ENCODE results near the gene N4BP2L2.

N4BP2L2 gene

DNA sequence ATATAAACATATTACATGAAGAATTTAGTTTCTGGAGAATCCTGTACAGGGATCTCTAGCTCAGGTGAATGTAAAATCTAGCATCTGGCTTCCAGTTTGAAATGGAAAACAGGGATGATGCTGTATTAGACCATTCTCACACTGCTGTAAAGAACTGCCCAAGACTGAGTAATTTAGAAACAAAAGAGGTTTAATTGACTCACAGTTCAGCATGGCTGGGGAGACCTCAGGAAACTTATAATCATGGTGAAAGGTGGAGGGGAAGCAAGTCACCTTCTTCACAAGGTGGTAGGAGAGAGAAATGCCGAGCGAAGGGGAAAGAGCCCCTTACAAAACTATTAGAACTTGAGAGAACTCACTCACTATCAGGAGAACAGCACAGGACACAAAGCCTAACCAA is 17.0 kb upstream of the N4BP2L2 start:
- ATAC-seq (ENCODE audit: insufficient read depth, low read depth), result no peak
- Histone ChIP-seq H3K27ac (ENCODE audit: low read length) (no peak overlapping the region), H3K9me3 (ENCODE audit: insufficient read depth, low read length, severe bottlenecking) (peaks cover 2% of the 10 kb centered on the region), H4K20me1 (ENCODE audit: insufficient read depth, low read length) (no peaks in the 10 kb centered on the region), H3K9ac (ENCODE audit: low read depth, low read length) (no peak overlapping the region), H3K4me3 (ENCODE audit: low read depth in 1 of 2, low read length in 2 of 2) (no peak overlapping the region), H3K79me2 (ENCODE audit: insufficient read depth, low read length) (no peaks in the 10 kb centered on the region), H3K4me2 (ENCODE audit: insufficient read depth, low read length) (no peak overlapping the region), H3K4me1 (ENCODE audit: insufficient read depth, low read length) (no peaks in the 10 kb centered on the region), H3K27me3 (ENCODE audit: insufficient read depth, low read length, poor library complexity) (no peaks in the 10 kb centered on the region), H3K36me3 (ENCODE audit: insufficient read depth, low read length) (no peaks in the 10 kb centered on the region), H2AFZ (ENCODE audit: low read depth, low read length) (no peak overlapping the region)
- no peak for DNase-seq
- TF ChIP-seq, protein P1, sequence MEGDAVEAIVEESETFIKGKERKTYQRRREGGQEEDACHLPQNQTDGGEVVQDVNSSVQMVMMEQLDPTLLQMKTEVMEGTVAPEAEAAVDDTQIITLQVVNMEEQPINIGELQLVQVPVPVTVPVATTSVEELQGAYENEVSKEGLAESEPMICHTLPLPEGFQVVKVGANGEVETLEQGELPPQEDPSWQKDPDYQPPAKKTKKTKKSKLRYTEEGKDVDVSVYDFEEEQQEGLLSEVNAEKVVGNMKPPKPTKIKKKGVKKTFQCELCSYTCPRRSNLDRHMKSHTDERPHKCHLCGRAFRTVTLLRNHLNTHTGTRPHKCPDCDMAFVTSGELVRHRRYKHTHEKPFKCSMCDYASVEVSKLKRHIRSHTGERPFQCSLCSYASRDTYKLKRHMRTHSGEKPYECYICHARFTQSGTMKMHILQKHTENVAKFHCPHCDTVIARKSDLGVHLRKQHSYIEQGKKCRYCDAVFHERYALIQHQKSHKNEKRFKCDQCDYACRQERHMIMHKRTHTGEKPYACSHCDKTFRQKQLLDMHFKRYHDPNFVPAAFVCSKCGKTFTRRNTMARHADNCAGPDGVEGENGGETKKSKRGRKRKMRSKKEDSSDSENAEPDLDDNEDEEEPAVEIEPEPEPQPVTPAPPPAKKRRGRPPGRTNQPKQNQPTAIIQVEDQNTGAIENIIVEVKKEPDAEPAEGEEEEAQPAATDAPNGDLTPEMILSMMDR (IDR thresholded peaks at IDR 0.05; ENCODE audit: borderline replicate concordance, extremely low read depth, low read length, poor library complexity, severe bottlenecking), result no peak
- no peak for TF ChIP-seq EZH2 (IDR thresholded peaks at IDR 0.05; ENCODE audit: borderline replicate concordance, low read depth, low read length, severe bottlenecking)

DNA sequence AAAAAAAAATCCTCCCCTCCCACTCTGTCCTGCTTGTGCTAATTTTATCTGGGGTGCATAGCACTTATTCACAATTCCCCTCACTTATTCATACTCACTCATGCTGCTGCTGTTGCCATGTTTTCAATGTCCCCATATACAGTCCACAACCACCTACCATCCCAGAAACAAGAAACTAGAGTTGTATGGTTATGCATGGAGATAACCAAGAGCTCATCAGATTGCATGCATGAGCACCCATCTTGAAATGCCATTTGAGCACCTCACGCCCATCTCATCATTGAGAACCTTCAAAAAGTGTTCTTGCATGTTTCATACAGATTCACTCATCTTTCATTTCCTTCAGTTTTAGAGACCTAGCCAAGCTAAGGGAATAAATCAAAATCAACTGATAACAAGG is 15.1 kb upstream of the N4BP2L2 start:
- Histone ChIP-seq H3K27ac (ENCODE audit: low read length) (no peak overlapping the region), H3K9ac (ENCODE audit: low read depth, low read length) (no peak overlapping the region), H3K9me3 (ENCODE audit: insufficient read depth, low read length, severe bottlenecking) (no peaks in the 10 kb centered on the region), H3K36me3 (ENCODE audit: insufficient read depth, low read length) (no peaks in the 10 kb centered on the region), H4K20me1 (ENCODE audit: insufficient read depth, low read length) (no peaks in the 10 kb centered on the region), H3K4me3 (ENCODE audit: low read depth in 1 of 2, low read length in 2 of 2) (no peak overlapping the region), H2AFZ (ENCODE audit: low read depth, low read length) (no peak overlapping the region), H3K4me1 (ENCODE audit: insufficient read depth, low read length) (no peaks in the 10 kb centered on the region), H3K4me2 (ENCODE audit: insufficient read depth, low read length) (no peak overlapping the region), H3K27me3 (ENCODE audit: insufficient read depth, low read length, poor library complexity) (no peaks in the 10 kb centered on the region), H3K79me2 (ENCODE audit: insufficient read depth, low read length) (no peaks in the 10 kb centered on the region)
- DNase-seq (no peak), ATAC-seq (ENCODE audit: insufficient read depth, low read depth) (no peak)
- no peak for TF ChIP-seq EZH2 (IDR thresholded peaks at IDR 0.05; ENCODE audit: borderline replicate concordance, low read depth, low read length, severe bottlenecking)
- TF ChIP-seq, protein P1 (IDR thresholded peaks at IDR 0.05; ENCODE audit: borderline replicate concordance, extremely low read depth, low read length, poor library complexity, severe bottlenecking), result no peak

DNA sequence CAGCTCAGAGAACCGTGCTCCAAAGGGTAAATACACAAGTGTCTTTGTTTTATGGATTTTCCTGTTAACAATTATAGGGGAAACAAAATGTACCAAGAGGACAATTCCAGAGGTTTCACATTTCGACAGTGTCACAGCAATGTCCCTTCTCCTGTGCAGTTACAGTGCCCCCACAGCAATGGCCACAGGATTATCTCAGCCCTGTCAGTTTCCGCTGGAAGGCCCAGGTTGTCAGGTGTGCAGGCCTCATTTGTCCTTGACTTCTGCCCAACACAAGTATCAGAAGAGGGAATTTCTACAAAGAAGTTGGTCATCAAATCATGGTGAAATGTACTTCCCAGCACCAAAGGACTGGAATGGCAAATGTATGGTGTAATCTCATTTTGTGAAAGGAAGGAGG is 11.2 kb upstream of the N4BP2L2 start:
- Histone ChIP-seq H4K20me1 (ENCODE audit: insufficient read depth, low read length) (no peaks in the 10 kb centered on the region), H2AFZ (ENCODE audit: low read depth, low read length) (no peak overlapping the region), H3K79me2 (ENCODE audit: insufficient read depth, low read length) (no peaks in the 10 kb centered on the region), H3K4me1 (ENCODE audit: insufficient read depth, low read length) (no peaks in the 10 kb centered on the region), H3K9ac (ENCODE audit: low read depth, low read length) (no peak overlapping the region), H3K27me3 (ENCODE audit: insufficient read depth, low read length, poor library complexity) (no peaks in the 10 kb centered on the region), H3K27ac (ENCODE audit: low read length) (no peak overlapping the region), H3K36me3 (ENCODE audit: insufficient read depth, low read length) (no peaks in the 10 kb centered on the region), H3K4me3 (ENCODE audit: low read depth in 1 of 2, low read length in 2 of 2) (no peak overlapping the region), H3K4me2 (ENCODE audit: insufficient read depth, low read length) (no peak overlapping the region), H3K9me3 (ENCODE audit: insufficient read depth, low read length, severe bottlenecking) (no peaks in the 10 kb centered on the region)
- ATAC-seq (ENCODE audit: insufficient read depth, low read depth) (no peak), DNase-seq (no peak)
- no peak for TF ChIP-seq EZH2 (IDR thresholded peaks at IDR 0.05; ENCODE audit: borderline replicate concordance, low read depth, low read length, severe bottlenecking)
- TF ChIP-seq, protein P1 (IDR thresholded peaks at IDR 0.05; ENCODE audit: borderline replicate concordance, extremely low read depth, low read length, poor library complexity, severe bottlenecking), result no peak

DNA sequence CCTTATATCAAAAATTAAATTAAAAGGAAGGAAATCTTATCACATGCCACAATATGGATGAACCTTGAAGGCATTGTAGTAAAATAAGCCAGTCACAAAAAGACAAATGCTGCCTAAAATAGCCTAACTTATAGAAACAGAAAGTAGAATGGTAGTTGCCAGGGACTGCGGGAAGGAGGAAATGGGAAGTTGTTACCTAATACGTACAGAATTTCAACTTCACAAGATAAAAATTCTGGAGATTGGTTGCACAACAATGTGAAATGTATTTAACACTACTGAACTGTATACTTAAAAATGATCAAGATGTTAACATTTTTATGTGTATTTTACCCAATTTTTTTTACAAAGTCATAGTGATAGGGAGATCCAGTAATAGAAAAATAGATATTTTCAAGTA is 10.2 kb upstream of the N4BP2L2 start:
- Histone ChIP-seq H3K4me1 (ENCODE audit: insufficient read depth, low read length) (no peaks in the 10 kb centered on the region), H4K20me1 (ENCODE audit: insufficient read depth, low read length) (no peaks in the 10 kb centered on the region), H3K9me3 (ENCODE audit: insufficient read depth, low read length, severe bottlenecking) (no peaks in the 10 kb centered on the region), H3K4me2 (ENCODE audit: insufficient read depth, low read length) (no peak overlapping the region), H2AFZ (ENCODE audit: low read depth, low read length) (no peak overlapping the region), H3K27me3 (ENCODE audit: insufficient read depth, low read length, poor library complexity) (no peaks in the 10 kb centered on the region), H3K79me2 (ENCODE audit: insufficient read depth, low read length) (no peaks in the 10 kb centered on the region), H3K36me3 (ENCODE audit: insufficient read depth, low read length) (no peaks in the 10 kb centered on the region), H3K9ac (ENCODE audit: low read depth, low read length) (no peak overlapping the region), H3K27ac (ENCODE audit: low read length) (no peak overlapping the region), H3K4me3 (ENCODE audit: low read depth in 1 of 2, low read length in 2 of 2) (no peak overlapping the region)
- ATAC-seq (ENCODE audit: insufficient read depth, low read depth), result no peak
- TF ChIP-seq, protein P1 (IDR thresholded peaks at IDR 0.05; ENCODE audit: borderline replicate concordance, extremely low read depth, low read length, poor library complexity, severe bottlenecking), result no peak
- TF ChIP-seq EZH2 (IDR thresholded peaks at IDR 0.05; ENCODE audit: borderline replicate concordance, low read depth, low read length, severe bottlenecking), result no peak
- DNase-seq, result no peak
